ENCODE data around the gene BRD7.

The BRD7 gene

DNA sequence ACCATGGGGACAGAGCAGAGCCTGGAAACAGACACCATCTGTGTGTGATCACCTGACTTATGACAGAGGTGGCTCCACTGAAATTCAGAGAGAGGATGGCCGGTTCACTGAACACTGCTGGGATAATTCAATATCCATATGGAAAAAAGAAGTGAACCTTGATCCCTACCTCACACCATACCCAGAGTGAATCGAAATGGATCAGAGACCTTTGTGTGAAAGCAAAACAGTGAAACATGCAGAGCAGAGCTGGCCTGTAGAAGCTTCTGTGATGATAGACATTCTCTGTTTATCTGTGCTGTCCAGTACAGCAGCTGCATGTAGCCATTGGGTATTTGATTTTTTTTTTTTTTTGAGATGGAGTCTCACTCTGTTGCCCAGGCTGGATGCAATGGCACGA is 82.1 kb downstream of the BRD7 start:
- no peak for DNase-seq

DNA sequence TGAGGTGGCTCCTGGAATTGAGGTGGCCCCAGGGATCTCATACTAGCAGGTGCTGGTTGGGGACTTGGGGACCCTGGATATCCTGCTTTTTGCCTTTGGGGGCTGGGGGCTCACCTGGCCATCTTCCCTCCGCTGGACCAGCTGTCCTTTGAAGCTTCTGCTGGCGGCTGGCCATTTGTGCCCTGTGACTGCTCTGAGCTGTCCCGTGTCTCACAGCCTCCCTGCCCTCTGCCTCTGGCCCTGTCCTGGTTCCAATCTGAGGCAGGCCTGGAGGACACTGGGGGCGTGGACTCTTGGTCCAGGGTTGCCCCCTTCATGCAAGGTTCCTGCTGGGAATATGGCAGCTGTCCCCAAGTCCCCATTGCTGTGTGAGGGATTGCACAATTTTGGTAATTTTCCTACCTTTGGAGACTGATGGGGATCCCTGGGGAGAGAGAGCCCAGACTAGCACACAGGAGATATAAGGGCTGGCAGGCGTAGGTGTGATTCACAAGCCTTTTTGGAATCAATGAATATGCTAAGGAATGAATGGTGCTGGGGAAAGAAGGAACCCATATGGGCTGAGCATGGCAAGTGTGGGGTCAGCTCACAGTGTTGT is 83.3 kb downstream of the BRD7 start:
- no peak for DNase-seq

DNA sequence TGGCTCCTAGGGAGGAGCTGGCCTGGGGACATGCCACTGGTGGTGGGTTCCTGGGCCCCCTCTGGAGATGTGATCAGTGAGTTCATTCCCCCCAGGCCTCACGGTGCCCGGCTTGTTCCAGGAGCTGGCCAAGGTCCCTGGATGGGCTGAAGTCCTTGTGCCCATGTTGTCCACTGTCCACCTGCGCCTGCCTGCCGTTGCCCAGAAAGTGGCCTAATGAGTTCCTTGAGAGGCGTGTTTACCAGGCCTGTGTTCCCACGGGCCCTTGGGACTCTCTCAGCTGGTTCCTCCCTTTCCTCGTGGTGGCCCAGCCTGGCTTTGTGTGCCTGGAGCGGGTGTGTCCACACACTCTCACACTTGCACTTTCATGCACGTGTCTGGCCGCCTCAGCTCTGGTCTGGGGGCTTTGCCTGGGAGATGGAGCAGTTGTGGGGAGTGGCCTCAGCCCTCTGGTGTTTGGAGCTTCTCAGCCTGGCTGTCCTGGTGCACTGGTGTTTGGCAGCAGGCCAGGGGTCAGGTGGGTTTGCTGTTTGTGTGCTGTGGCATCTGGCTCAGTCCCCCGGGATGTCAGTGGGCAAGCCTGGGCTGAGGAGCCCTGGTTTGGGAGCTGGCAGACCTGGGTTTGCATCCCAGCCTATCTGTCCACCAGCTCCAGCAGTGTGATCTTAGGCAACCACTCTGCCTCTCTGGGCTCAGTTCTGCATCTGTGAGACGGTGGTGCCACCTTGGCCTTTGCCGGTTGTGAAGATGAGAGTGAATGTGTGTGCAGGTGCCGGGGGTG is 84.5 kb downstream of the BRD7 start:
- DNase-seq: peak; percentile 85

DNA sequence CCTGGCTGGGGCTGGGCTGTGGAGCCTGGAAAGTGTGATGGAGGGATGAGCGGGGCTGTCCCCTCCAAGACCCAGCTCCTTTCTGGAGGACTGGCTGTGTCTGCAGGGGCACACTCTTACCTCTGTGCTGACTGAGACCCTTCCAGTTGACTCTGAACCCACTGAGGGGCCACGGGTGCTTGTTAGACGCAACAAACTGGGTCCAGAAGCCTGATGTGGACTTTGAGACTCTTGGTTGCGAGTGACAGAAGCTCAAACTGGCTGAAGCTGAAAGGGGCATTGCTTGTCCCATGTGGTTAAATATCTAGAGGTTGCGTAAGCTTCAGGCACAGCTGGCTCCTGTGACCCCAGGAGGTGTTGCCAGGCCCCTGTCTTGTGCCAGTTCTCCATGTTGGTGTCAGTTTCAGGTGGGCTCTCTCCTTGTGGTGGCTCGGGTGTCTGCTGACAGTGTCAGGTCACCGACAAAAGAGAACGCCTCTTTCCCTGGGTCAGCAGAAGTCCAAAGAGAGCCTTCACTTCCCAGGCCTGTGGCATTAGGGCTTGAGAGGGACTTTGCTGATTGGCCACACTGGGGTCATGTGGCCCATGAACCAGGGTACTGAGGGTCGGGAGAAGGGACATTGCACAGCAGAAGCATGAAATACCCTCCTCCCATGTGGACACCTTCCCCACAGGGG is 85.7 kb downstream of the BRD7 start:
- no peak for DNase-seq

DNA sequence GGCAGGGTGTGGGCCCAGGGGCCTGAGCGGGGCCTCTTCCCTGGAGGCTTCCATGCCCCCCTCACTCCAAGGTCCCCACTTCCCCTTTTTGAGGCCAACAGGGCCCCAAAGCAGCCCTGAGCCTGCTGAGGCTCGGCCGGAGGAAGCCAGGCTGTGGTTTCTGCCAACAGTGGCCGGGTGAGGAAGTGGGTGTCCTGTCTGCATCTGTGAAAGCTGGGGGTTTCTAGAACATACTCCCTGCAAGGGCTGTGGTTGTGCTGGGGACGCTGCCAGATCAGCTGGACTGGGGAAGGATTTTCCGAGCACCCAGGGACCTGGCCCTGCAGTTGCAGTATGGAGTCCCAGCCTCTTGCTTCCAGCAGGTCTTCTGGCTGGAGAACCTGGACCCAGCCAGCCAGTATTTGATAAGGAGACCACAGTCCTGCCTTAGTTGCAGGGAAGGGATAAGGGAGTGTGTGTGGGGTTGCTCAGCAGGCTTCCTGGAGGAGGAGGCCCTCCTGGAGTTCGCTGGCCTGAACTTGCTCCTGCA is 86.7 kb downstream of the BRD7 start:
- peak; percentile 98 for DNase-seq

DNA sequence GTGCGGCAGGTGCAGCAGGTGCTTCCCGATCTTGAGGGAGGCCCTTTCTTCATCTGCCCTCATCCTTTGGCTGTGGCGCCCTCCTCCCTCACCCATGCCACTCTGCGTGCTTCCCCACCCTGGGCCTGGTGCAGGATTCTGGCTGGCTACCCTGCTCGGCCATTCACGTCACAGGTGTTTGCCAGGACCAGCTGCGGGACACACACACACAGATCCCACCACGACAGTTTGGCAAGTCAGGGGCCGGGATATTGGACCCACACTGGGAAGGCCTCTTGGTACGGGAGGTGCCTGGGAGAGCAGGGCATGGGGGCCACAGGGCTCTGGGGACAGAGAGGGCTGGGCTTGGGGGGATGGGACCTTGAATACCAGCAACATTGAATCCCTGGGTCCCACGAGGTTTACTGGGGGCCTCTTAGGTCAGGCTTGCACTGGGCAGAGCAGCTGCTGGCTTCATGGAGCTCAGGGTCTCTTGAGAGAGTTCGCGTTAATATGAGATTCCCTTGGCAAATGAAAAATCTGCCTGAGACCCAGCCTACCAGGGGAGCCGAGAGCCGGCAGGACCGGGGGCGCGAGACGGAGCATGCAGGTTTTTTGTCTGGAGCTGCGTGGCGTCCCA is 87.3 kb downstream of the BRD7 start:
- peak; percentile 71 for DNase-seq

DNA sequence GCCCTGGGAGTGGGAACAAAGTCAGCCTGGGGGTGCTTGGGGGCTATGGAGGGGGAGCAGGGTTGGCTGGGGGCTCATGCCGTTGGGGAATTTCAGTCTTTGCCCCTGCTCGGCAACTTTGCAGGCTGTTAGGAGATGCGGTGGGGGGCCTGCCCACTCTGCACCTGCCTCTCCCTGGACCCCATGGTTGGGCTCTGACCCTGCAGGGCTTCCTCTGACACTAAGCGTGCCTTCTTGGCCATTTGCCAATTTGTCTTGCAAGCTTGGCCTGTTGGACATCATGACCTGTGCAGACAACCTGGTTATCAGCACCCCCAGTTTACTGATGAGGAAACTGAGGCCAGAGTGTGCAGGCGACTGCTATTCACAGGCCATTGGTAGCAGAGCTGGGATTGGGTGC is 87.9 kb downstream of the BRD7 start:
- DNase-seq: peak; percentile 63

DNA sequence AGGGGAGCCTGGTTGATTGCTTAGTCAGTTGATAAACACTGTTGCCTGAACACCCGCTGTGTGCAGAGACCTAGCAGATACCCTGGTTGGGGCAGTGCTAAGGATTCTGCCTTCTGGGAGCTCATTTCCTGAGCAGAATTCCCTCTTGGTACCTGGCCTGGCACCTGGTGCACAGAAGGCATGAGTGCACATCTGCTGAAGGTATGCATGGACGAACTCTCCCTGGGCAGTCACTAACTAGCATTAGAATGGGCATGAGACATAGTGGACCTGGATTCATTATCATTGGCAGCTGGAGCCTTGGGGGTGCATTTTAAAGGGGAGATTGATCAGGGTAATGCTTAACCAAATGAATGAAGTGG is 89.3 kb downstream of the BRD7 start:
- DNase-seq: no peak

DNA sequence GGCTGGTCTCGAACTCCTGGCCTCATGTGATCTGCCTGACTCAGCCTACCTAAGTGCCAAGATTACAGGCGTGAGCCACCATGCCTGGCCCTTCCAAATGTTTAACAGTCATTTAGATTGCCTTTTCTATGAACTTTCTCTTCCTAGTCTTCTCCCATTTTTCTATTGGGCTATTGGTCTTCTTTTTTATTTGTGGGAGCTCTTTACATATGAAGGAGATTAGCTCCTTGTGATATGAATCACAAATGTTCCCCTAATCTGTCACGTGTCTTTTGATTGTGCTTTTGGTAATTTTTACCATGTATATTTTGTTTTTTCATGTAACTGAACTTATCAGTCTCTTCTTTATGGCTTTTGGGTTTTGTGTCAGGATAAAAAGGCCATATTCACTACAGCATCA is 90.5 kb downstream of the BRD7 start:
- no peak for DNase-seq

DNA sequence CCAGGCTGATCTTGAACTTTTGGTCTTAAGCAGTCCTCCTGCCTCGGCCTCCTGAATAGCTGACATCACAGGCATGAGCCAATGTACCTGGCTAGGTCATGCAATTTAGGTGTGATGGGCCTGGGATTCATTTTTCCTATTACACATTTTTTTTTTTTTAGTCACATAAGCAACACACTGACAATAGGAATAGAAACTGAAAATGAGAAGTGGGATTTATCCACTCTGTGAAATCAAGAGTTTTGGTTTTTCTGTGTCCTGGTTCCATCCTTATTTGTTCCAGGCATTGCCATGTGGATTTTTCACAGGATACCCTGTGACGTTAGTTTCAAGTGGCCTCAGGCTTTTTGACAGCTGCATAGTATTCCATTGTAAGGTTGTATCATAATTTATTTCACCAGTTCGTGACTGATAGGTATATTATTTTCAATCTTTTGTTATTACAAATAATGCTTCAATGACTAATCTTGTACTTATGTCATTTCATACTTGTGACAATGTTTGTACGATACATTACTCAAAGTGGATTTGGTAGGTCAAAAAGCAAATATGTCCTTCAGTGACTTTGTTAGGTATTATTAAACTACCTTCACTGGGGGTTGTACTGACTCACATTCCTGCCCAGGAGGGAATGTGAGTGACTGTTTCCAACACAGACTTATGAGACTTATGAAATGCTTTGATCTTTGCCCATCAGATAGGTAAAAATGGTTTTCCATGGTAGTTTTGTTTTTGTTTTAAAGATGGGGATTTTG is 91.8 kb downstream of the BRD7 start:
- no peak for DNase-seq

DNA sequence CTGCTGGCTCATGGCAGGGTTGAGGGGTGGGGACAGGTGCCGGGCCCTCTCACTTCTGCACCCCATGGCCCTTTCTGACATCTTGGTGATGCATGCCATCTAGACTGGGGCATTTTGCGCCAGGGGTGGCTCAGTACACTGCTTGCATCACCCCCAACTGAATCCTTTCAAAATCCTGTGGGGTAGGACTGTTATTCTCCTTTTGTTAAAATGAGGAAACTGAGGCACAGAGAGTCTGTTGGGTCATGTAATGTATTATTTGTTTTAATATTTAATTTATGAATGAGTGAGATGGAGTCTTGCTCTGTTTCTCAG is 92.5 kb downstream of the BRD7 start:
- no peak for DNase-seq

DNA sequence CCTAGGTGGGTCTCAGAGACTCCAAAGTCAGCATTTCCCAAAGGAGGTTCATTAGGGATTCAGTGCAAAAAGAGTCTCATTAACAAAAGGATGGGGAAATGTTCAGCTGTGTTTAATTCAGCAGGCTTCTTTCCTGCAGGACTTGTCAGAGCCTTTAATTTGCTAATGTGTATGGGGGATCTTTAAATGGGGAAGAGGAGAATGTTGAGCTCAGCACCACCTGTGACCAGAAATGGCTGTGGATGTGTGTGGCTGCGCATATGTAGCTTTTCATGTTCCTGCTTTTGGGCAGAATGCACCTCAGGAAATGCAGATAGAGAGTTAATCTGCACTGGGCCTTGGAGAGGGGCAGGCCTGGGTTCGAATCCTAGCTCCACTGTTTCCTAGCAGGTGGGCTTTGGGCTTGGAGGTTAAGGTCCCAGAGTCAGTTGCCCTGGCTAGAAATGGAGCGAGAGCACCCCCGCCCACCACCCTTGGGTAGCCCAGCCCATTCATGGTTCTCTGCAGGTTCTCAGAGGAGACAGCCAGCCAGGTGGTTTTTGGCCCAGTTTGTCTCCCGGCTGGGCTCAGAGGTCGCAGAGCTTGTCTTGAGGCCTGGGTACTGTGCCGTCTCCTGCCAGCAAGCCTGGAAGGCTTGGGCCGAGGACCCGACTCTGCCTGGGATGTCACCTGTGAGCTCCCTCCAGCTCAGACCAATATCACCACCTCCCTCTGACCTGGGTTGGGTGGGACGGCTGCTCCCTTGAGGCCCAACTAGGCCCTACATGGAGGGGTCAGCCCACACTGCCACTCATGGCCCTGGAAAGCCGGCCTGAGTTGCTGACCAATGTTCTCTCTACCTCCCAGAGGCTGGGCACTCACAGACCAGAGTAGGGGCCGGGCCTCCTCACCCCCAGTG is 93.1 kb downstream of the BRD7 start:
- DNase-seq: peak; percentile 82

DNA sequence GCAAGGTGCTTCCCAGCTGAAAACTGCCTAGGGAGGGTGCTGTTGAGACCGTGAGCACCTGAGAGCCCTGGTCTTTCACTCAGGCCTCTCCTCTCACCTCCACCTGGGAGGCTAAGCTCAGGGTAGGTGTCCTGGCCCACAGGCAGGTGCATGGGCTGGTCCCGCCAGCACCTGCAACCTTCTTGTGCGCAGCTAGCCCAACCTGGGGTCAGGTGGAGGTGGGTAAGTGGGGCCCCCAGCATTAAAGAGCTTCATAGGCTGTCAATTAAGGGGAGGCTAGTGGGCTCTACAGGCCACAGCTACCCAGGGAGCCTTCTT is 93.7 kb downstream of the BRD7 start:
- DNase-seq: peak; percentile 71

DNA sequence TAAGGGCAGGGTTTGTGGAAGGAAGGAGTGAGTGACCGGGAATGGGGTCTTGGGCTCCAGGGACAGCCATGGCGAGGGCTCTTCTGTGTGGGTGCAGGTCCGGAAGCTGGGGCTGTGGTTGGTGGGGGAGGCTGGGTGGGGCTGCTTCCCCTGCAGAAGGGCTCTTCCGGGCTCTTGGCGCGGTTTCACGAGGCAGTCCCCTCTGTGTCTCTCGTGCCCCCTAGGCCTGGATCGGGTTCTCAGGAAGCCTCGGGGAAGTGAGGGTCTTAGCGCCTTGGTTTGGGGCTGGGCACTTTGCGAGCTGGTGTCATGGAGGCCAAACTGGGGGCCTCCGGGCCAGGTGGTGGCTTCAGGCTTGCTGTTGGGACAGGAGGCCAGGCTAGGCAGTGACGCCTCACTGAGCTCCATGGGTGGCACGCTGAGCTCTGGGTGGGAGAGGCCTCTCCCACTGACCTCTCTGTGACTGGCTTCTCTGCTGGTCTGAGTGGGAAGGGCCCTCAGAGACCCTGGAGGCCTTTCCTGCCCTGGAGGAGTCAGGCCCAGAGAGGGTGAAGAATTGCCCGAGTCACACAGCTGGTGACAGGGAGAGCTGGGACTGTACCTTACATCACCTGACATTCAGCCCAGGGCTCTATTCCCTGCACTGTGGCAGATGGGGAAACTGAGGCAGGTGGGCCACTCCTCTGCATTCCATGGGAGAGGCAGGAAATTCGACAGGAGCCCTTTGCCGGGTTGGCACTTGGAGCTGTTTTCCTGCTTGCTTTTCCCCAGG is 94.3 kb downstream of the BRD7 start:
- DNase-seq: peak; percentile 70

DNA sequence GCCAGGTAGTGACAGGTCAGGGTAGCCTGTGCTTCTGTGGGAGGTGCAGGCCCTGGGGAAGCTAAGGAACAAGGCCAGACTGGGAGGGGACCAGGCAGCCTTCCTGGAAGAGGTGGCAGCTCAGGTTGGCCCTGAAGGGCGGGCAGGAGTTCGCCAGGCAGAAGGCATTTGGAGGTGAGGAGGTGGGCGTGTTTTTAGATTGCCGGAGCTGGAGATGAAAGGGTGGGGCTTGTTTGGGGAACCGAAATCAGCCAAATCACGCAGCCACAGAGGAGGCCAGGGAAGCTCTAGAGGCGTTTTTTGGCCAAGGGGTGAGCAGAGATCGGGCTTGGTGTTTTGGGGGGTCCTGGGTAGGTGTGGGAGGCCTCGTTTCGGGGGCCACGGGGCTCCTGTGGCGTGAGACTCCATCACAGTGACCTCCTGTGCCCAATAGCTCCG is 94.9 kb downstream of the BRD7 start:
- peak; percentile 93 for DNase-seq

DNA sequence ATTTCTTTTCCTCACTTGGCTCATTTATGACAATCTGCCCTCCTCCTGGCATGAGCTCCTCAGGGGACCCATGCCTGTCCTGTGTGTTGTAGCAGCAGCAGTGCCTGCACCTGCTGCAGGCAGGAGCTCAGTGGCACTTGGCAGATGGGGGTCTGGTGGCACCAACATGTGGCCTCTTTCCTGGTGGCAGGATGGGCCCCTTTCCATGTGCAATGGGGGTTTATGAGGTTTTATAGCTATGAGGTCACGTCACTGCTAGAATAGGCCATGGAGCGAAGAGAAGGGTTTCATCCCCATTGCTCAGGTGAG is 95.5 kb downstream of the BRD7 start:
- DNase-seq: peak; percentile 7

DNA sequence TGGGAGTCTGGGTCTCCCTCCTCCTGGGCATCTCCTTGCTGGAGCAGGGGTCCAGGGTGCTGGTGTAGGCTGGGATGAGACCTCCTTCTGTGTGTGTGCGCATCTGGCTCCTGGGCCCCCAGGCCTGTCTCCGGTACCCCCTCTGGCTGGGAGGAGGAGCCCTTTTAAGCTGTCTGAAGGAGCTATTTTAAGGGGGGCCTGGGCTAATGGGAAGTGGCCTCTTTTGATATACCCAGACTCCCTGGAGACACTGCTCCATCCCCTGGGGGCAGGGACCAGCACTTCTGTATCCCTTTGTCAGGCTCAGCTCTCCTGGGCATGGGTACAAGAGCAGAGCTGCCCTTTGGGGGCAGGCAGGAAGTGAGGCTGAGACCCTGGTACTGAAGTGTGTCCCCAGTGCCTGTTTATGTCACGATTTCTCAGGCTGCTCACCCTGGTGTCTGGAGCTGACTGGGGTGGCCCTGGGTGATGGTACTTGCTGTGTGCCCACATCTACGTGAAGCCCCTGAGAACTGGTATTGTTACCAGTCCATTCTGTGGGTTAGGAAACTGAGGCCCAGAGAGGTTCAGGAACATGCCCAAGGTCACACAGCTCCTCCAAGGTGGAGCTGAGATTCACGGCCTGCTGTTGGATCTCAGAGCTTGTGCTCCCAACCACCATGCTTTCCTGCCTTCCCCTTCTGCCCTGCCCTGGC is 96.0 kb downstream of the BRD7 start:
- DNase-seq: peak; percentile 1

DNA sequence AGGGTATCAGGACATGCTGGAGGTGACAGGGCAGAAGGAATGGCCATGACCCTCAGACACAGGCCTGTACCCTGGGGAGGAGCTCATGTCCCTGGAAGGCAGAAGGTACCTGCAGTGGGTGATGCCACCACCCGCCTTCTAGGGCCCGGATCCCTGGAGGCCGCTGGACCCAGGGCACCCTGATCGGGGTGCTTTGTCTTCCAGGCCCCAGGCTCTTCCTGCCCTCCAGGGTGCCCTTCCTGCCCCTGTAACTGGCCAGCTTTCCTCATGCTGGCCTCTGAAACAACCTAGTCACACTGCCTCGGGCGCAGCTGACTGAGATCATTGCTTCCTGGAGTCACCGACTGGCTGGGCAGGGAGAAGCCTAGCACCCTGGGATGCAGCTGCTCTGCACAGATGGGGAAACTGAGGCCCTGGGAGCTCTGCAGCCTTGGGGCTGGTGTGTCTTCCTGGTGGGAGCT is 96.6 kb downstream of the BRD7 start:
- DNase-seq: peak; percentile 2

DNA sequence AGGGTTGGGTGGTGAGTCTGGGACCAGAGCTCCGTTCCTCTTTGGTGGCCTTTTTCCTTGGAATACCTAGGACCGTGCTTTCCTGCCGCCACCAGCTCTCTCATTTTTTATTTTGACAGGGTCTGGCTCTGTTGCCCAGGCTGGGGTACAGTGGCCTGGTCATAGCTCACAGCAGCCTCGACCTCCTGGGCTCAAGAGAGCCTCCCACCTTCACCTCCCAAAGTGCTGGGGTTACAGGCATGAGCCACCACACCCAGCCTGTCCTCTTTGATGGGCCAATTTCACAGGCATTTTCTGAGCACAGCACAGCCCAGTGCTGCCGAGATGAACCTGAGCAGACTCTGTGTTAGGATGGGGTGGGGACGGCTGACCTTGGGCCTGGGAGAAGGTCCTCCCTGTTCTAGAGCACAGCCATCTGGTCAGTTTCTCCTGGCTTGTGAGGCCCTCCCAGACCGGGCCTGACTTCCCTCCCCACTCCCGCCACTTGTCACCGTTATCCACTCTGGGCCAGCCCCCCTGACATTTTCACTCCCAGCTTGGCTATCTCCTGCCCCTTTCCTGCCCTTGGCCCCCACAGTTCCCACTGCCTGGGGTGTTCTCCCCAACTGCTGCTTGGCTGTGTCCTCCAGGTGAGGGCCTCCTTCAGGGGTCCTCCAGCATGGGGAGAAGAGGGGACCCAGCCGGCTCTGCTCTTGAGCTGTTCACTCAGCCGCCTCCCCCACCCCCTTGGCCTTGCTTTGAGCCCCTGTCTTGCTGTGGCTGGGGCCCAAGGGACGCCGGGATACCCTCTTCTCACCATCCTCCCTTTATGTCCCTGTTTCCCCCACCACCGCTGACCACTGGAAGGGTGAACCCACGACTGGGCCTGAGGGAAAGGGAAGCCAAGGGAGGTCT is 97.4 kb downstream of the BRD7 start:
- DNase-seq: peak; percentile 1
